SH-SY5Y (cell line): ENCODE data around the gene IKBIP.

Experiments used
- GATA2 ChIP-seq: IDR thresholded peaks from 2 replicates; pipeline ENCODE4 v1.6.1; 2011; ENCODE audit warnings: mild to moderate bottlenecking, low read depth, low read length
- GATA3 ChIP-seq: IDR thresholded peaks from 2 replicates; pipeline ENCODE4 v1.6.1; 2011; ENCODE audit warnings: low read depth, mild to moderate bottlenecking, low read length, moderate library complexity

IKBIP gene, protein sequence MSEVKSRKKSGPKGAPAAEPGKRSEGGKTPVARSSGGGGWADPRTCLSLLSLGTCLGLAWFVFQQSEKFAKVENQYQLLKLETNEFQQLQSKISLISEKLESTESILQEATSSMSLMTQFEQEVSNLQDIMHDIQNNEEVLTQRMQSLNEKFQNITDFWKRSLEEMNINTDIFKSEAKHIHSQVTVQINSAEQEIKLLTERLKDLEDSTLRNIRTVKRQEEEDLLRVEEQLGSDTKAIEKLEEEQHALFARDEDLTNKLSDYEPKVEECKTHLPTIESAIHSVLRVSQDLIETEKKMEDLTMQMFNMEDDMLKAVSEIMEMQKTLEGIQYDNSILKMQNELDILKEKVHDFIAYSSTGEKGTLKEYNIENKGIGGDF

DNA sequence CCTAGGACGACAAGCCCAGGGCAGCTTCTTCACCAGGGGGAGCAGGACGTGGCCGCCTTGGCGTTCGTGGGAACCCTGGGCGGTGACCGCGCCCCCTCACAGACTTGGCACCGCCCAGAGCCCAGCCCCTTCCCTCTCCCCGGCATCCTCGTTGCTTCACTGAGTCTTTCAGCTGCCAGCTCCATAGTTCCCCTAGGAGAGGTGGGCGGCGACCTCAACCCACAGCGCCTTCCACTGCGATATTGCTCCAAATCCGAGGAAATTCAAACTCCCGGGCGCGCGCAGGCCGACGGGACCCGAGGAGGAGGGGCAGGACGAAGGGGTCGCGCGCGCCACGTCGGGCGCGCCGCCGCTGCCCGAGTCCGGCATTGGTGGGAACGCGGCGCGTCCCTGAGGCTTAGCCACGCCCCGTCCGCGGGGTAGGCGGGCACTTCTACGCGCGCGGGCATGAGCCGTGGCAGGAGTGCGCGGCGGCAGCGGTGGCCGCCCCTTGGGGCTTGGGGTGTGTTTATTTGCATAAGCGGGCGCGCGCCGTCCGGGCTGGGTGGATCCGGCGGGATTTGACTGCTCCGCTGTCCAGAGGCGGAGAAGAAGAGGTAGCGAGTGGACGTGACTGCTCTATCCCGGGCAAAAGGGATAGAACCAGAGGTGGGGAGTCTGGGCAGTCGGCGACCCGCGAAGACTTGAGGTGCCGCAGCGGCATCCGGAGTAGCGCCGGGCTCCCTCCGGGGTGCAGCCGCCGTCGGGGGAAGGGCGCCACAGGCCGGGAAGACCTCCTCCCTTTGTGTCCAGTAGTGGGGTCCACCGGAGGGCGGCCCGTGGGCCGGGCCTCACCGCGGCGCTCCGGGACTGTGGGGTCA is at the start of gene IKBIP, which contains the start of gene APAF1:
TSS of gene IKBIP (minus strand) at position 77 of the 860 bp plus-strand sequence. CDS start 87 bp downstream, outside the sequence.
TSS of gene APAF1 (plus strand) at position 579 of the 860 bp plus-strand sequence. CDS start 3,070 bp downstream, outside the sequence.
- TF ChIP-seq GATA3 (no peak), GATA2 (no peak)

DNA sequence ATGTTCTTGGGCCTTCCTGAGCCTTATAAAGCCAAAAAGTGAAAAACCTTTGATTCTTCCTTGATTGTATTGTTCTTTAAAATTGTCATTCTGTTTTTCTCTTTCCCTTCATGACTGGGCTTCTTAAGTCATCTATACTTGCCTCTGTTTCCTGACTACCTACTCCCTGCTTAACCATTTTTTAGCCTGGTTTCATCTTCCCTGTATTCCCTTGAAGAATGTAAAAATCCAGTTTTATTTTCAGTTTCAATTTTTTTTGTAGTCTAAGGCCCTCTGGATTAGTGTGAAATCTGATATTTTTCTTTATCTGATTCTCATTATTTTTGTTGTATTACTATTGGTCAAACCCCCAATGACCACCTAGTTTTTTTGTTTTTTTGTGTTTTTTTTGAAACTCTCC is 46.8 kb upstream of the IKBIP start:
- TF ChIP-seq GATA3: no peak
- TF ChIP-seq GATA2: no peak

DNA sequence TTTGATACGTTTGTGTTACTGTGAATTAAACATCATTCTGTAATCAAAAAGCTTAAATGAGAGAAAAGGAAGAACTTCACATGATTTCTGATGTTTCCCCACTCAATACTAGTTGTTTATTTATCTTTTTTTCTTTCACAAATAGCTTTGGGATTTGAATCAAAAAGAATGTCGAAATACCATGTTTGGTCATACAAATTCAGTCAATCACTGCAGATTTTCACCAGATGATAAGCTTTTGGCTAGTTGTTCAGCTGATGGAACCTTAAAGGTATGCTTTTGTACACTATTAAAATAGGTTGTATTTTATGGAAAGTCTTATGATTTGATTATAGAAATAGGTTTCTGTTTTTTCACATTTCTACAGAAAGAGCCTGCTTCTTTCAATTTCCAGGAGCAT is 42.0 kb upstream of the IKBIP start:
- TF ChIP-seq GATA3: no peak
- no peak for TF ChIP-seq GATA2

DNA sequence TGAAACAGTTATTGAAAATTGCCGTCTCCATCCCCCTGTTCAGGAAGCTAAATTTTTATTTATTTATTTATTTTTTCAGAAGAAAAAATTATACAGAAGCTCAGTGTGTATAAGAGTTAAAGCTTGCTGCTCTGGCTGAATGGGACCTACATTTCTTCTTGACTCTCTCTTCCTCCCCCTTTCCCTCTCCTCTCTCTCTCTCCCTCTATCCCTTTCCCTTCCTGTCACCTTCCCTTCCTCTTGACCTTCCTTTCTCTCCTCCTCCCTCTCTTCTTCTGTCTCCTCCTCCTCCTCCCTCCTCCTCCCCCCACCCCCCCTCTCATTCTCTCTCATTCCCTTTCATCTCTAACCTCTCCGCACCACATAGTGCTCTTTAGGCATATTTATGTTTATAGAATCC is 39.6 kb upstream of the IKBIP start:
- no peak for TF ChIP-seq GATA3
- no peak for TF ChIP-seq GATA2

DNA sequence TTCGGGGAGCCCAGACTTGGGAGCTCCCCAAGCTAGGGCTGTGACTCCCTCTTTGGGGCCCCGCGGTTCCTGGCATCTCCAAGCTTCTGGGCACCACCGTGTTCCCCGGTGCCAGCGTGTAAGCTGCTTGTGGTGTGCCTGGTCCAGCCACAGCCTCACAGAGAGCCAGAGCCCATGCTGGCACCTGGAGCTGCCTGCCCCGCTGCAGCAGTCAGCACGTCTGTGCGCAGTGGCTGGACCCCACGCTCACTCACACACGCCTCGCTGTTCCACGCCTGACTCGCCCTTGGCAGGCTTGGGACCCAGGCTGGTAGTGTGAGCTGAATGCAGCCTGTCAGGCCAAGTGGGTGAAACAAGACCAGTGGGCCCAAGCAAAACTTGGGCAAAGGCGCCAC is 35.0 kb upstream of the IKBIP start:
- TF ChIP-seq GATA2: no peak
- TF ChIP-seq GATA3: no peak

DNA sequence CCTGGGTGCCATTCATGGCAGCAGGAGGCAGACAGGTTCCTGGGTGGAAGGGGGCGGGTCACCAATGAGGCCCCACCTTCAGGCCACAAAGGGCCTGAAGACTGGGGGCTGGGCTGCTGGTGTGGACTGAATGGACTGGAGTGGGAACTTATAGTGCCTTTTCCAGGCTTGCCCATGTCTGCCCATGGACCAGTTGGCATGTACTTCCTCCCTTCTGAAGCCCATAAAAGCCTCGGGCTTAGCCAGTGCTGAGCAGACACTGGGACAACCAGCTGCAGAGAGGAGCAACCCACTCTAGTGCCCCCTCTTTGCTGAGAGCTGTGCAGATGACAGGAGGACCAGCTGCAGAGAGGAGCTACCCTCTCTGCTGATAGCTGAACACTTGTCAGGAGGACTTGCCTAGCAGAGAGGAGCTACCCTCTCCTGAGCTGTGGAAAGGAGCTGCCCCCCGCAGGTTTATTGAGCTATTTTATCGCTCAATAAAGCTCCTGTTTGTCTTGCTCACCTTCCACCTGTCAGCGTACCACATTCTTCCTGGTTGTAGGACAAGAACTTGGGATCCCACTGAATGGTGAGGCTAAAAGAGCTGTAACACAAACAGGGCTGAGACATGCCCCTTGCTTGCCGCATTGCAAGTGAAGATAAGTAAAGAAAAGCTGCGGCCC is 34.5 kb upstream of the IKBIP start:
- TF ChIP-seq GATA2 (no peak), GATA3 (no peak)

DNA sequence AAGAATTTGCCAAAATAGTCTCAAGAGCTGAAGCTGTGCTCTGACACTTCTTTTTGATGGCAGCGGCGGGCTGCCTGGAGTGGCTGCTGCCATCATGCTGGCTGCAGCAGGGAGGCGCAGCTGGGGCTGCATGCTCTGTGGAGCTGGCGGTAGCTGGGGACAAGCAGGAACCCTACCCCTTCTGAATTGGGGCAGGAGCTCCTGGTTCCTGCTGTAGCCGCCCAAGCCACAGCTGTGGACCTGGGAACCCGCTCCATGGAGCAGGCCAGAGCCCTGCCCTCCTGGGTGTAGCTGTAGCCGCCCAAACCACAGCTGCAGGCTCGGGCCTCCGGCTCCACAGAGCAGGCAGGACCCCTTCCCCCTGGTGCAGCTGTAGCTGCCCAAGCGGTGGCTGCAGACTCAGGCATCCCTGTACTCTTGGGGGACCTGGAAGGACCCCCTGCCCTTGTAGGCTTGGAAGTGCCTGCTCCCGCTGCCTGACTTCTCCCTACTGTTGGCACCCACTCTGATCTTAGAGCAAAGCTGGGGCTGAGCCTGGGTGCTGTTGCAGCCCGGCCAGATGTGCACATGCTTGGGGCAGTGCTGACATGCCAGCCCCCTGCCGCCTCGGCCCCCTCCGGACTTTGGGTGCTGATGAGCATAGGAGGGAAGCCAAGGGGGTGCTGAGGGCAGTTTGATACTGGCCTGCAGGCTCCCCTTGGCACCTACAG is 33.8 kb upstream of the IKBIP start:
- no peak for TF ChIP-seq GATA2
- TF ChIP-seq GATA3: no peak

DNA sequence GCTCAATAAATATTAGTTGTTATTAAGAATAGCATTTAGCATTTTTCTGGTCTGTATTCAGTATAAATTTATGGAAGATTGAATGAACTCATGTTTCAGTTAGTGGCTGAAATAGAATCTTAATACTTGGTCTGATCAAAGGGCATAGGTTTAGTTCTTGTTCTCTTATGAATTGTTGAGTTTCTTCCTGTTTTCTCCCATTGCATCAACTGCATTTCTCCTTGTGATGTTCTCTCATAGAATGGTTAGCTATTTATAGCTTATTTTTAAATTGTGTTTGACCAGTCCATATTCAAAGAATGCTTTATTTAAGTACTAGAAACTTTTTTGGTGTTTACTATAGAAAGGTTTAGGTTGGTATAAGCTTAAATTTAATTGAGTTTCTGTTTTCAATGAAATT is 30.3 kb upstream of the IKBIP start:
- TF ChIP-seq GATA3: no peak
- TF ChIP-seq GATA2: no peak

DNA sequence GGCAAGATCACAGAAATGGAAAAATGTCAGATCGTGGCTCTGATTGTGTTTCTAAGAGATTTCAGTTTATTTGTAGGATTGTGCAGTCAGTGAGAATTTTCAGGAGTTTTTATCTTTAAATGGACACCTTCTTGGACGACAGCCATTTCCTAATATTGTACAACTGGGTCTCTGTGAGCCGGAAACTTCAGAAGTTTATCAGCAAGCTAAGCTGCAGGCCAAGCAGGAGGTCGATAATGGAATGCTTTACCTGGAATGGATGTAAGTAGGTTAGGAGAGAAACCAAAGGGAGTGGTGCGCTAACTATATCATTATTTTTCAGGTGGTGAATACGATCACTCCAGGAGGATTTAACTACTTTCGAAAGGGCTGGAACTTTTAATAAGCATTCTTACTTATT is 26.9 kb upstream of the IKBIP start:
- TF ChIP-seq GATA2: no peak
- no peak for TF ChIP-seq GATA3

DNA sequence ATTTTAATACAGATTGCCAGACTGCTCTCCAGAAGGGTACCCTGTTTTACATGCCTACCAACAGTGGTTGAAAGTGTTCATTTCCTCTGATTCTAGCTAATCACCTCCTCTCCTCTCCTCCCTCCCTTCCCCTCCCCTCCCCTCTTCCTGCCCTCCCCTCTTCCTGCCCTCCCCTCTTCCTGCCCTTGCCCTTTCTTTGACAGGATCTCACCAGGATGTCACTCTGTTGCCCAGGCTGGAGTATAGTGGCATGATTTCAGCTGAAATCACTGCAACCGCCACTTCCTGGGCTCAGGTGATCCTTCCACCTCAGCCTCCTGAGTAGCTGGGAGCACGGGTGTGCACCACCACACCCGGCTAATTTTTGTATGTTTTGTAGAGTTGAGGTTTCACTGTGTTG is 25.2 kb upstream of the IKBIP start:
- TF ChIP-seq GATA2 (no peak), GATA3 (no peak)

DNA sequence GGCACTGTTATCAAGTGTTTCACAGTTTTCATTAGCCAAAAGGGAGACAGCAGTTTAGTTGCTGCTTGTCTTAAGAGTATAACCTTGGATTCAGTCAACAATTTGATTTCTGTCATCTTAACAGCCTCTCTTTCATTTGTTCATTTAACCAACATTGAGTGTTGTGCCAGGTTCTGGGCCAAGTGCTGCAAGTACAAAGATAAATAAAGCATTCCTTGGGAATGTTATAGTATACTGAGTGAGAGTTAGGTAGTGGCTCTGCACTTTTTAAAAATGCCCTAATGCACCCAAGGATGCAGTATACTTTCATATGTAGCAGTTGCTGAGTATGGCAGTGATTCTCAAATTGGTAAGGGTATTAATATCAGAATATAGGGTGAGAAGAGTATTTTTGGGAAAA is 15.9 kb upstream of the IKBIP start:
- TF ChIP-seq GATA3 (no peak), GATA2 (no peak)

DNA sequence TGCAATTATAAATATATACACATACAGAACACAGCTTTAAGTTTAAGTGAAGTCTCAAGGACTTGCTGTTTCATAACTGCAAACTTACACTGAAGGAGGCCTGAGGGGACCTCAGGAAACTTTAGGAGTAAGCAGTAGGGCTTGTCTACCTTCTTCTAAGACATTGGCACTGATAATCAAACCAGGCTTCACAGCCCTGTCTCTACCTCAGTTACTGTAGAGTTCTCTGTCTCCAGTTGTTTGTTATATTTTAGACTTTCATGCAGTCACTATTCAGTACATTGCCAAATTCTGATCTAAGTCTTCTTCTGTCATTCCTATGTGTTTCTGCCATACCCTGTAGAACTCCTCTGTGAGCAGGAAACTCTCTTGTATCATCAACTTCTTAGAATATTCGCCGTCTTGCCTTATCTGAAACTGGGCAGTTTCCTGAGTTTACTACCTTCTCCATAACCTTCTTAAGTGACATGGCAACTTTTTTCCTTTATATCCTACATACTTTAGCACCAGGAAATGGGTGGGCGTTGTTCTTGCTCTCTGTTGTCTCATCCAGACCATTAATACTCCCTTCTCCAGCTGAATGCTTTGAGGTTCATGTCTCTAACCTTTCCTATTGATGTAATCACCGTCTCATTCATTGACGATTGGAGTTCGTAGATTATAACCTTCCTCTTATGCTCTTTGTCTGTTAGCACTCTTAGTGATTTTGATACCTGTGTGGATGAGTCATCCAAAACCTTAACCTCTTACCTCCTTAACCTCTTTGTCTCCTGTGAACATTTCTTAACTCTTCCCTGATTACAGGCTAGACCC is 11.9 kb upstream of the IKBIP start:
- TF ChIP-seq GATA2: no peak
- no peak for TF ChIP-seq GATA3

DNA sequence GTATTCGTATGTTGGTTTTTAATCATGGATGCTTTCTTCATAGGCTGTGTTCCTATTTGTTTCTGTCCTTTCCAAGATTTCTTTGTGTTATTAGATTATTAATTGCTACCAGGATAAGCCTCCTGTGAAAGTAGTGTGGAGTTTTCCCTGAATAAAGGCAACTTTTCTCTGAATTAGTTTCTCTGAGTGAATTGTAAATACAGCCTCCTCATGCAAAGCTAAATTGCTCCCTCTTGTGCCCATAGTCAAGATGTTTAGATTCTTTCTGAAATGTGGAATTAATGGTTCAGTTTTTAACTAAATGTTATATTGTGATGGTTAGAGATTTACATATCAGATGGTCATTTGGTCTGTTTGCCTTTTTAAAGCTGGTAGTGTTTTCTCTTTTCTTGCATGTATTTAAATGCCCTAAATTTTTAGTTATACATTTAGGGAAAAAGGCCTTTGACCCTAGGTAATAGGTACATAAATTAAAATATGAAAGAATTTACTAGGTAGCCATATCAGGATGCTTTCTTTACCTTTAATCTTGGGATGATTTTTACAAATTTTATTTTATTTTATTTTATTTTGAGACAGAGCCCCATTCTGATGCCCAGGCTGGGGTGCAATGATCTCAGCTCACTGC is 9.4 kb upstream of the IKBIP start:
- TF ChIP-seq GATA2 (no peak), GATA3 (no peak)
